Uterus (tissue), 2 donors: Measurements from ENCODE around the gene HAUS8.

Experiments
- CTCF ChIP-seq, 4 experiments: fragments of 200-600 bp in 2 of 4; fragments of 450-650 bp in 2 of 4; sonication (generic) in 2 of 4; IDR thresholded peaks; one replicate each; pipeline ENCODE4 v1.5.1; 2016 to 2019; ENCODE audit warnings: antibody characterized with exemption in 4 of 4, mild to moderate bottlenecking in 2 of 4, moderate library complexity in 1 of 4
- POLR2A ChIP-seq, 2 donors: fragments of 450-650 bp; IDR thresholded peaks; one replicate each; pipeline ENCODE4 v1.6.1; 2016; ENCODE audit warnings: antibody characterized with exemption in 2 of 2, mild to moderate bottlenecking in 1 of 2, moderate library complexity in 1 of 2

GRCh38 chr19:17011485-17011884 lies 63.8 kb downstream of the HAUS8 start:
- TF ChIP-seq CTCF (IDR thresholded peaks at IDR 0.05) (no peak), POLR2A (IDR thresholded peaks at IDR 0.05) (no peak)
